Sigmoid colon (tissue), 7 donors: ENCODE results near the gene NDUFAF2. TPM values are rescaled to one million over a fixed set of nuclear protein-coding genes. Genes with fewer than 3 reads are reported as not detected.

Source experiments
- DNase-seq: peaks from one replicate; pipeline ENCODE4 v3.0.0-alpha.2; 2019
- H3K27ac ChIP-seq, 4 donors: fragments of 200-600 bp; sonication (generic); one replicate each; pipeline ENCODE4 v1.5.1; 2016 to 2019; ENCODE audit warnings: mild to moderate bottlenecking in 1 of 4
- H3K27me3 ChIP-seq, 3 donors: fragments of 200-600 bp; sonication (generic); one replicate each; pipeline ENCODE4 v1.5.1; 2019; ENCODE audit warnings: mild to moderate bottlenecking in 1 of 3
- H3K36me3 ChIP-seq, 4 donors: fragments of 200-600 bp; sonication (generic); one replicate each; pipeline ENCODE4 v1.5.1; 2016 to 2019
- H3K4me1 ChIP-seq, 4 donors: fragments of 200-600 bp; sonication (generic); one replicate each; pipeline ENCODE4 v1.5.1; 2017 to 2019
- H3K4me3 ChIP-seq, 4 donors: fragments of 200-600 bp; sonication (generic); one replicate each; pipeline ENCODE4 v1.5.1; 2017 to 2019; ENCODE audit warnings: mild to moderate bottlenecking in 2 of 4, moderate library complexity in 1 of 4
- H3K9me3 ChIP-seq, 4 donors: fragments of 200-600 bp in 3 of 4; sonication (generic) in 3 of 4; one replicate each; pipeline versions ENCODE4 v1.5.1 to v1.6.1; 2013 to 2019
- EP300 ChIP-seq, 4 donors: sonication (generic); formaldehyde crosslinking; IDR thresholded peaks; one replicate each; pipeline ENCODE4 v1.6.1; 2017; ENCODE audit warnings: antibody characterized with exemption in 4 of 4
- POLR2A ChIP-seq, 2 donors: fragments of 450-650 bp; IDR thresholded peaks; one replicate each; pipeline ENCODE4 v1.6.1; 2016; ENCODE audit warnings: antibody characterized with exemption in 2 of 2, mild to moderate bottlenecking in 2 of 2, moderate library complexity in 2 of 2
- POLR2AphosphoS5 ChIP-seq, 4 donors: sonication (generic); formaldehyde crosslinking; IDR thresholded peaks; one replicate each; pipeline ENCODE4 v1.6.1; 2017; ENCODE audit warnings: antibody characterized with exemption in 4 of 4
- WGBS, 2 donors: extraction: QIAGEN DNeasy Blood & Tissue Kit; methylation state at CpG; one replicate each; pipeline ENCODE4 v1.1.7; 2013; 5-methylcytosine and 5-hydroxymethylcytosine counted together
- intact Hi-C: fragments of 100-400 bp; cut with DNase I; formaldehyde crosslinking; loops from one replicate; pipeline ENCODE4 v1.15.1; 2023
- polyA plus RNA-seq, 3 donors: library from polyadenylated mRNA; stranded (reverse); fragments of 200-250 nt; gene quantifications; one replicate each; pipeline ENCODE4 v1.2.3, GENCODE V29; 2013
- total RNA-seq, 4 donors: library from RNA; depleted of rRNA; stranded (reverse); fragments of >200 nt; gene quantifications; one replicate each; pipeline ENCODE4 v1.1.0, GENCODE V29; 2016
- TF ChIP-seq, protein P1 (sequence below), 4 experiments: fragments of 450-650 bp in 3 of 4; fragments of 200-600 bp in 1 of 4; IDR thresholded peaks; one replicate each; pipeline ENCODE4 v1.5.1; 2016 to 2019; ENCODE audit warnings: antibody characterized with exemption in 4 of 4, mild to moderate bottlenecking in 3 of 4, moderate library complexity in 2 of 4
- donor health status: healthy with polysubstance abuse.
- donor health status: Bipolar disorder and iron deficiency.
- donor health status: healthy.

The NDUFAF2 gene
- total and polyA plus RNA-seq, 7 donors, result 33.5 to 48.6 (median 41.5) TPM

DNA sequence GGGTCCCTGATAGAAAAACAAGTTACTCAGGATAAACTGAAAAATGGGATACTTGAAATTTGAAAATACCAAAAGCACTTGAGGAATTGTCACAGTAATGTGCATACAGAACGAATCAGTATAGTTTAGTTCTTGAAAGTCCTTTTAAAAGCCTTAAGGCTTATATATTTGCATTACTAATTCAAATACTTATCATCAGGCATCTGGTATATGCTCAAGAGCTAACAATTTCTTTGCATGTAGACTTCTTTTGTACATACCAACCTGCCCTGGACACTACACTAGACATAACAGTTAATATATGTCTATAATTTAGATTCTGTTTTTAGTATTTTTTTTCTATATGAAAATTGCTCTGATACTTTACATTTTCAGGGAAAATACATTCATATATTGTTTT, 174.1 kb downstream of the NDUFAF2 start:
- DNase-seq, result no peak
- intact Hi-C loops, result no loop called here
- no peaks in the 10 kb centered on the region for H3K27me3 ChIP-seq
- H3K4me1 ChIP-seq, result no peaks in the 10 kb centered on the region
- H3K9me3 ChIP-seq, result no peaks in the 10 kb centered on the region
- WGBS, 2 donors, result 94 to 96% methylated on average over 1 of the region's 1 CpG
- no peak overlapping the region for H3K4me3 ChIP-seq
- no peak for TF ChIP-seq POLR2A (IDR thresholded peaks at IDR 0.05)
- TF ChIP-seq, protein P1, sequence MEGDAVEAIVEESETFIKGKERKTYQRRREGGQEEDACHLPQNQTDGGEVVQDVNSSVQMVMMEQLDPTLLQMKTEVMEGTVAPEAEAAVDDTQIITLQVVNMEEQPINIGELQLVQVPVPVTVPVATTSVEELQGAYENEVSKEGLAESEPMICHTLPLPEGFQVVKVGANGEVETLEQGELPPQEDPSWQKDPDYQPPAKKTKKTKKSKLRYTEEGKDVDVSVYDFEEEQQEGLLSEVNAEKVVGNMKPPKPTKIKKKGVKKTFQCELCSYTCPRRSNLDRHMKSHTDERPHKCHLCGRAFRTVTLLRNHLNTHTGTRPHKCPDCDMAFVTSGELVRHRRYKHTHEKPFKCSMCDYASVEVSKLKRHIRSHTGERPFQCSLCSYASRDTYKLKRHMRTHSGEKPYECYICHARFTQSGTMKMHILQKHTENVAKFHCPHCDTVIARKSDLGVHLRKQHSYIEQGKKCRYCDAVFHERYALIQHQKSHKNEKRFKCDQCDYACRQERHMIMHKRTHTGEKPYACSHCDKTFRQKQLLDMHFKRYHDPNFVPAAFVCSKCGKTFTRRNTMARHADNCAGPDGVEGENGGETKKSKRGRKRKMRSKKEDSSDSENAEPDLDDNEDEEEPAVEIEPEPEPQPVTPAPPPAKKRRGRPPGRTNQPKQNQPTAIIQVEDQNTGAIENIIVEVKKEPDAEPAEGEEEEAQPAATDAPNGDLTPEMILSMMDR (IDR thresholded peaks at IDR 0.05), result no peak
- TF ChIP-seq POLR2AphosphoS5 (IDR thresholded peaks at IDR 0.05), result no peak
- no peak for TF ChIP-seq EP300 (IDR thresholded peaks at IDR 0.05)
- no peaks in the 10 kb centered on the region for H3K36me3 ChIP-seq
- H3K27ac ChIP-seq, result no peak overlapping the region

DNA sequence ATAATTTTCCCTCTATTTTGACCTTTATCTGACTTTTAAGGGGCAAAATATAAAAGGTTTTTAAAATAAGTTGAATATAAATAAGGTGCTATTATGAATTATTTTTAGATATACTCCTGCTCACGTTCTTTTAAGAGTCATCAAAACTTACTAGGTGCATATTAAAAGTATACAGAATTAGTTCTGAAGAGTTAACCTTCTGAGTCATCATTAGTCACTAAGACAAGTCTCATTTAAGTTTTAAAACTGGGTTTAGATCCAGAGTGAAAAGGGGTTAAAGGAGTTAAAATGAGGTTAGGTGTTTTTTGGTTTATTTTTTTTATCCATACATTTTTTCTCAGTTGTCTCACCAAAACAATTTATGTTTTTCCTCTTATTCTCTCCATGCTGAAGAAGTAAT, 175.5 kb downstream of the NDUFAF2 start:
- TF ChIP-seq POLR2A (IDR thresholded peaks at IDR 0.05) (no peak), EP300 (IDR thresholded peaks at IDR 0.05) (no peak), POLR2AphosphoS5 (IDR thresholded peaks at IDR 0.05) (no peak)
- TF ChIP-seq, protein P1 (IDR thresholded peaks at IDR 0.05), result no peak
- Histone ChIP-seq H3K4me3 (no peak overlapping the region), H3K36me3 (no peaks in the 10 kb centered on the region), H3K27ac (no peak overlapping the region), H3K4me1 (no peaks in the 10 kb centered on the region), H3K27me3 (no peaks in the 10 kb centered on the region), H3K9me3 (no peaks in the 10 kb centered on the region)
- intact Hi-C loops, result no loop called here
- 84 to 85% methylated on average over 1 of the region's 1 CpG for WGBS, 2 donors
- no peak for DNase-seq

DNA sequence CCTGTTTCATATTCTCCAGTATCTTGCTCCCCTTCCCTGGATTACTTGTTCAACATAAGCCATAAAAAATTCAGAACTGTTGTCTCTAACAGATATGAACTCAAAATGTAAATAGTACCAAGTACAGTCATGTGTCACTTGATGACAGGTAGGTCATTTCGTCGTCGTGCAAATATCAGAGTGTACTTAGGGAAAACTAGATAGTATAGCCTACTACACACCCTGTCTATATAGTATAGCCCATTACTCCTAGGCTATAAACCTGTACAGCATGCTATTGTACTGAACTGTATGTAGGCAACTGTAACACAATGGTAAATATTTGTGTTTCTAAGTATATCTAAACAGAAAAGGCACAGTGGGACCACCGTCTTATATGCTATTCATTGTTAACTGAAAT, 178.1 kb downstream of the NDUFAF2 start:
- H3K27ac ChIP-seq, result no peak overlapping the region
- H3K4me1 ChIP-seq, result no peaks in the 10 kb centered on the region
- H3K9me3 ChIP-seq, result no peaks in the 10 kb centered on the region
- H3K4me3 ChIP-seq, result no peak overlapping the region
- WGBS, 2 donors, result 27 to 66% methylated on average over 4 of the region's 4 CpGs
- no peaks in the 10 kb centered on the region for H3K36me3 ChIP-seq
- no peak for DNase-seq
- TF ChIP-seq POLR2AphosphoS5 (IDR thresholded peaks at IDR 0.05) (no peak), POLR2A (IDR thresholded peaks at IDR 0.05) (no peak), EP300 (IDR thresholded peaks at IDR 0.05) (no peak)
- TF ChIP-seq, protein P1 (IDR thresholded peaks at IDR 0.05), result no peak
- H3K27me3 ChIP-seq, result no peaks in the 10 kb centered on the region
- intact Hi-C loops, result no loop called here

DNA sequence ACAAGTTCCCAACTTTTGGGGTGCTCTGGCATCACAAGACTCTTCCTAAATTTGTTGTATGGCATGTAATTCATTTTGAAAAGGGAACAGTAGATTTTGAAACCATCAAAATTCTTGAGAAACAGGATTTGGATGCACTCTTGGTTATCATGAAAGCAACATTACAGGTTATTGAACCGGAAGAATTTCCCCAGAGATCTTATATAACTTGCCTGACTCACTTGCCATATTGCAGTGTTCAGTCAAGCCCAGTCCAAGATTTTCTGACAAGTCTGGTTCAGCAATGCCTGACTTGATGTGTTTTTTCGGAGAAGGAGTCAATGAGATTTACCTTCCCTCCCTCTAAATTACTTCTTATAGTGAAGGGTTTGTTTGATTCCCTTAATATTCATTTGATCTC, 185.3 kb downstream of the NDUFAF2 start:
- H3K9me3 ChIP-seq, result no peaks in the 10 kb centered on the region
- intact Hi-C loops, result no loop called here
- H3K4me1 ChIP-seq, result no peaks in the 10 kb centered on the region
- H3K27me3 ChIP-seq, result no peaks in the 10 kb centered on the region
- no peaks in the 10 kb centered on the region for H3K36me3 ChIP-seq
- TF ChIP-seq POLR2AphosphoS5 (IDR thresholded peaks at IDR 0.05) (no peak), POLR2A (IDR thresholded peaks at IDR 0.05) (no peak), EP300 (IDR thresholded peaks at IDR 0.05) (no peak)
- TF ChIP-seq, protein P1 (IDR thresholded peaks at IDR 0.05), result no peak
- DNase-seq, result no peak
- no peak overlapping the region for H3K27ac ChIP-seq
- 94 to 95% methylated on average over 2 of the region's 2 CpGs for WGBS, 2 donors
- no peak overlapping the region for H3K4me3 ChIP-seq

DNA sequence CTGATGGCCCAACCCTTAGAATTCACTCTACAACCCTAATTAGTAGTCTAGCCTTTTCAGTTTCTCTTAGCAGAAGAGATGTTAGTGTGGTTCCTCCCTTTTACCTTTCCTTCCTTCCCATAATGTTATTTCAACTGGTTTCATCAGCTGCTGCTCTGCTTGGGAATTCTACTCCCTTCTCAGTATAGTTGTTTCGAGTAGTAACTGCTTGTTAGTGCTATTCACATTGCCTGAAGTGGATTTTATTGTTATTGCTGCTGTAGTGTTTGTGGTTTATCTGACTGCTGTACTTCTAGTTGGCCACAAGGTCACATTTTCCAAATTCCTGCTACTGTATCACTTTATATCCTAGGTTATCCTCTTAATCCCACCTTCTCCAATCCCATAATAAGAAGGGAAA, 187.6 kb downstream of the NDUFAF2 start:
- WGBS, 2 donors, result 40 to 82% methylated on average over 1 of the region's 1 CpG
- no peak for DNase-seq
- no peaks in the 10 kb centered on the region for H3K9me3 ChIP-seq
- H3K27ac ChIP-seq, result no peak overlapping the region
- intact Hi-C loops, result no loop called here
- no peaks in the 10 kb centered on the region for H3K36me3 ChIP-seq
- H3K4me3 ChIP-seq, result no peak overlapping the region
- TF ChIP-seq POLR2A (IDR thresholded peaks at IDR 0.05) (no peak), EP300 (IDR thresholded peaks at IDR 0.05) (no peak), POLR2AphosphoS5 (IDR thresholded peaks at IDR 0.05) (no peak)
- TF ChIP-seq, protein P1 (IDR thresholded peaks at IDR 0.05), result no peak
- H3K27me3 ChIP-seq, result no peaks in the 10 kb centered on the region
- no peaks in the 10 kb centered on the region for H3K4me1 ChIP-seq
